ENCODE data around the gene VAC14.

GRCh38 chr16:70691223-70692129 is 109.5 kb downstream of the VAC14 start:
- TF ChIP-seq EP300 (conservative IDR thresholded peaks at IDR 0.05; ENCODE audit: poor library complexity, severe bottlenecking) (peak; percentile 72), MXI1 (conservative IDR thresholded peaks at IDR 0.05; ENCODE audit: poor library complexity, severe bottlenecking) (no peak), POLR2AphosphoS5 (IDR thresholded peaks at IDR 0.05) (peak; percentile 62), EZH2 (IDR thresholded peaks at IDR 0.05; ENCODE audit: borderline replicate concordance, insufficient read depth, low read length, poor library complexity, severe bottlenecking) (no peak), REST (IDR thresholded peaks at IDR 0.05; ENCODE audit: borderline replicate concordance) (peak; percentile 23), TAF1 (IDR thresholded peaks at IDR 0.05; ENCODE audit: low read depth) (no peak)
- TF ChIP-seq, protein P1, sequence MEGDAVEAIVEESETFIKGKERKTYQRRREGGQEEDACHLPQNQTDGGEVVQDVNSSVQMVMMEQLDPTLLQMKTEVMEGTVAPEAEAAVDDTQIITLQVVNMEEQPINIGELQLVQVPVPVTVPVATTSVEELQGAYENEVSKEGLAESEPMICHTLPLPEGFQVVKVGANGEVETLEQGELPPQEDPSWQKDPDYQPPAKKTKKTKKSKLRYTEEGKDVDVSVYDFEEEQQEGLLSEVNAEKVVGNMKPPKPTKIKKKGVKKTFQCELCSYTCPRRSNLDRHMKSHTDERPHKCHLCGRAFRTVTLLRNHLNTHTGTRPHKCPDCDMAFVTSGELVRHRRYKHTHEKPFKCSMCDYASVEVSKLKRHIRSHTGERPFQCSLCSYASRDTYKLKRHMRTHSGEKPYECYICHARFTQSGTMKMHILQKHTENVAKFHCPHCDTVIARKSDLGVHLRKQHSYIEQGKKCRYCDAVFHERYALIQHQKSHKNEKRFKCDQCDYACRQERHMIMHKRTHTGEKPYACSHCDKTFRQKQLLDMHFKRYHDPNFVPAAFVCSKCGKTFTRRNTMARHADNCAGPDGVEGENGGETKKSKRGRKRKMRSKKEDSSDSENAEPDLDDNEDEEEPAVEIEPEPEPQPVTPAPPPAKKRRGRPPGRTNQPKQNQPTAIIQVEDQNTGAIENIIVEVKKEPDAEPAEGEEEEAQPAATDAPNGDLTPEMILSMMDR (IDR thresholded peaks at IDR 0.05; ENCODE audit: poor library complexity, severe bottlenecking), result no peak
